CD4-positive, alpha-beta T cell treated with Interleukin-21 for 1 hour (primary cell): Measurements from ENCODE around the gene CBX4.
A peak's percentile ranks its signal among the peaks of the same experiment; 100 is the strongest.

Experiments
- DNase-seq: peaks from one replicate; pipeline ENCODE4 v3.0.0-alpha.2; 2020

CBX4 gene

GRCh38 chr17:79826841-79827578 lies 12.2 kb downstream of the CBX4 start:
- DNase-seq, result no peak

DNA sequence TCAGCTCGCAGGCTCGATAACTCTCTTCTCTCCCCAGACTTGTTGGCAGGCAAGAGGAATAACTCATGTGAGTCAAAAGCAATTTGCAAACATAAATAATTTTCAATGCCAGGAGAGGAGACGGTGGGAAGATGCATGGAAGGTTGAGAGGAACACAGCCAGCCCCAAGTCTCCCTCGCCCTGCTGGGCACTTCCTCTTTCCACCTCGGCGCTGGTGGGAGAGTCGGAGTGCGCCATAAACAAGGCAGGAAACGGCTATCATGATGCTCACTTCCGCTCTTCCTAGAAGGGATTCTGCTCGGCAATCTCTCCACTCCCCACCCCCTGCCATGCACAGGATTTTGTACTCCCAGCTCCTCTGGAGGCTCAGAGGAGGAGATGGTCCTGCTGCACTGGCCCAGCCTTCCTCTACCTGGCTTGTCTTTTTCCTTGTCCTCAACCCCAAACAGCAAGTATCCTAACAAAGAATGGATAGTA lies 13.0 kb downstream of the CBX4 start:
- no peak for DNase-seq

- no peak for DNase-seq
These were observed 13.7 kb downstream of the CBX4 start for GRCh38 chr17:79825580-79825921.

DNA sequence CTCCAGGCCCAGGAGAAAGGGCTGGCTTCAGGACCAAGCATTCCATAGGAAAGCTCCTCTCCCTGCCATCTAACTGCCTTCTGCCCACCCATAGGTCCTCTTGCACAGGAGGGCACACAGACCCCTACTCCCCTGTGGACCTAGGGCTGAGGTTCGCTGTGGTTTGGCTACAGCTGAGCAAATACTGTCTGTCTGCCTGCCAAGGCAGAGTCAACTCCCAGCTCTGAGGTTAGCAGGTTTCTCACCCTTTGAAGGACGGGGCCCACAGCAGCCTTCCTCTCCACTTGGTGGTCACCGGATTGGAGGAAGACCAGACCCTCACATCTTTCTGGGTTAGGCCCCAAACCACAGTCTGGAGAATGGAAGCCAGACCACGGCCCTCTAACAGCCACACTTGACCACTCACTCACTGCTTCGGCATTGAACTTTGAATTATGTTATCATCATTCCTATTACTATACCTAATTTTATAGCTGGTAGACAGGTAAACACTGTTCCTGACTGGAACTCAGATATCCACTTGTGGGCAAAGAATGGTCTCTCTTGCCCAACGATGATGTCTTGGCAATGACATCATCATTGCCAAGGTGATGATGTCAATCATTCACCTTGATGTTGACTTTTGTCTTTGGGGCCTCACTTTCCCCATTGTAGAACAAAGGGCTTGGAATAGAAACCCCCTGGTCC lies 14.2 kb downstream of the CBX4 start:
- no peak for DNase-seq

GRCh38 chr17:79824234-79824633 lies 15.0 kb downstream of the CBX4 start:
- no peak for DNase-seq

DNA sequence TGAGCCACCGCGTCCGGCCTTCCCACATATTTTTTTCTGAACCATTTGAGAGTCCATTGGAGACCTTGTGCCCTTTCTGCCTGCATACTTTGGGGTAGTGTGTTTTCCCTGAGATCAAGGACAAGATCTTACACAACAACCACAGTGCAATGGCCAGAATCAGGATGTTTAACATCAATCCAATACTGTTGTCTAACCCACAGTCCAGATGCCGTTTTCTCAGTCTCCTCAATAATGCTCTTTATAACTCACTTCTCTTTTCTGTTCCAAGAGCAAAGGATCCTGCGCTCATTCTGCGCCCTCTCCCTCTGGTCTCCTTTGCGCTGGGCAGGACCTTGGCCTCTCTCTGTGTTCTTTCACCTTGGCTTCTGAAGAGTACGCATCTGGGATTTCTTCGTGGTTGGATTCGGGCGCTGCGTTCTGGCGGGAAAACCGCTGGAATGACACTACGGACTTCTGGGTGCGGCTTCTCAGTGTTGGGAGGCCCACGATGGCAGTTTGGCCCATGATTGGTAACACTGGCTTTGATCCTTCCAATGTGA lies 16.6 kb downstream of the CBX4 start:
- DNase-seq, result no peak

DNA sequence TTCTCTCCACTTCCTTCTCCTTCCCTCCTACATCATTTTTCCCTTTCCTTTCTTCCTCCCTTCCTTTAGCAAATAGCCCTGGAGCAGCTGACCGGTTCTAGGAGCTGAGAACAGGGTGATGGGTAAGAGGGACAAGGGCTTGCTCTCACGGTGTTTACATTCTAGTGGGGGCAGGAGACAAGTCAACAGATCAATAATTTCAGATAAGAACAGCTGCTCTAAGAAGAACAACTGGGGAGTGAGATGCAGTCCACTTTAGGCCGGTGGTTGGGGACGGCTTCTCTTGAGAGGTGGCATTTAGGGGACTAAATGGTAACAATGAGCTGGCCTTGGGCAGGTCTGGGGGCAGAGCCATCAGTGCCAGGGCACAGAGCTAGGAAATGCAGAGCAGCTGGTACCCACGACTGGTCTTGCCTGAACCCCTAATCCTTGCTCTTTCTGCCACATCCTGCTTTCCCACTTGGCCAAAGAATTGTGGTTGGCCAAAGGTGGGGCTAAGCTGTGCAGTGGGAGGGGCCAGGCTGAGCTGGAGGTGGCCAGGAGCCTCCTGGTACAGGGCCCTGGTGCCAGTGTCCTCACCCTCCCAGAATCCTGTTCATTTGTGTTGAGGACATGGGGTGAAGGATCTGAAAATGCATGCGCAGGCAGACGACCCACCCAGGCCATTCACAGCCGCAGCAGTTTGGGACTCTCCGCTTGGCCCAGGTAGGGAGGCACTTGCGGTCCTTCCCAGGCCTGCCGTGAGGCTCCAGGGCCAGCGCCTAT lies 17.7 kb downstream of the CBX4 start:
- no peak for DNase-seq

- no peak for DNase-seq
These were observed 18.3 kb downstream of the CBX4 start for GRCh38 chr17:79820959-79821330.

DNA sequence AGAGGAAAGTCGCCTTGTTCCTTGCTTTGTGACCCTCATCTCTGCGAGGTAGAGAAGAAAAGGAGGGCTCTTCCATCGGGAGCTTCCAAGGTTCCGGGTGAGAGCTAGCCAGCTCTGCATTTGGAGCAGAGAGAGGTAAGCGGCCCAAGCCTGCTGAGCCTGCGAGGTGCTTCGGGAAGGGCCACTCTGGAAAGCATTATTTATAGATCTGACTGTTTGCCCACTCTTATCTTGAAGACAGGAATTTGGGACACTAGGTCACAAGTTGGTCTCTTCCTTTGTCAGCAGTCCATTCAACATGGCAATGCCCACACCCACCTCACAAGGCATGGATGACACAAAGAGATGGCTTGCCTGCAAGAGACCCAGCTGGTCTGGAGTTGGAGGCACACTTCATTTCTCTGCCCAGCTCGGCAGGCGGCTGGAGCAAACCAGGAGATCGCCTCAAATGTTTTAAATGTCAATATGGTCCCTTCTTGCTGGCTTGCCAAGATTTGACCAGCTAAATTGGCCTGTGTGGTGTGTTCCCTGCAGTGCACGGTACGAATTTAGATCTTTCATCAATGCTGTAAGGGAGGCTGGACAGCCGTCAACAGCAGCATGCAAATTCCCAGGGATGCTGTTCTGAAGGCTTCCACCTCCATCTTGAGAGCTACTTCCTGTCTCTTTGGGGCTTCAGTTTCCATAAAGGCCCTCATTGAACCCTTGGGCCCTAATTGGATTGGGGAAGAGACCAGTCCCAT lies 19.5 kb downstream of the CBX4 start:
- no peak for DNase-seq

GRCh38 chr17:79819085-79819484 lies 20.2 kb downstream of the CBX4 start:
- no peak for DNase-seq

- DNase-seq, result no peak
These were observed 21.0 kb downstream of the CBX4 start for GRCh38 chr17:79818026-79818758.

DNA sequence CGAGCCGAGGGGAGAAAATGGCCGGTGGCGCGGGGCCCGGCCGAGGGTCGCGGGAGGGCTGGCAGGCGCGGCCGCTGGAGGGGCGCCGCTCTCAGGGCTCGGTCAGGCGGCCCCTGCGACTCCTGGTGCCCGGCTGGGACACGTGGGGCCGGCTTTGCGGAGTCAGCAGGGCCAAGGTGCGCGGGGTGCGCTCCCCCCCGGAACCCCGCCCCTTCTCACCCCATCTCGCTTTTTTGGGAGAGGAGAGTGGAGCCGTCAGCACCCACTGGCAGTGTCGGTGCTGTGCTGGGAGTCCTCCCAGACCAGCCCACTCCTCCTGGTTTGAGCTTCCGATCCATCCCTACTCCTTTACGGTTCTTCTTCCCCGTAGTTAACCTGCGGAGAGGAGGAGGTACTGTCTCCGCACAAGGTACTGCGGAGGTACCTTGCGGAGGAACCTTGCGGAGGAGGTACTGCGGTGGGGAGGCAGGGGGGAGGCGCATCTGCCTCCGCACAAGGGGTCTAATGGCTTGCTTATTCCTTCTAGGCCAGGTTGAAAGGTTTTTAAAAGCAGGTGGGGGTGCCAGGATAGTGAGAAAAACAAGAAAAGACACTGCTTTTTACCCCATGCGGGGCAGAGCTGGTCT lies 23.3 kb downstream of the CBX4 start:
- no peak for DNase-seq

GRCh38 chr17:79814974-79815835 lies 24.0 kb downstream of the CBX4 start:
- peak; percentile 9 for DNase-seq

DNA sequence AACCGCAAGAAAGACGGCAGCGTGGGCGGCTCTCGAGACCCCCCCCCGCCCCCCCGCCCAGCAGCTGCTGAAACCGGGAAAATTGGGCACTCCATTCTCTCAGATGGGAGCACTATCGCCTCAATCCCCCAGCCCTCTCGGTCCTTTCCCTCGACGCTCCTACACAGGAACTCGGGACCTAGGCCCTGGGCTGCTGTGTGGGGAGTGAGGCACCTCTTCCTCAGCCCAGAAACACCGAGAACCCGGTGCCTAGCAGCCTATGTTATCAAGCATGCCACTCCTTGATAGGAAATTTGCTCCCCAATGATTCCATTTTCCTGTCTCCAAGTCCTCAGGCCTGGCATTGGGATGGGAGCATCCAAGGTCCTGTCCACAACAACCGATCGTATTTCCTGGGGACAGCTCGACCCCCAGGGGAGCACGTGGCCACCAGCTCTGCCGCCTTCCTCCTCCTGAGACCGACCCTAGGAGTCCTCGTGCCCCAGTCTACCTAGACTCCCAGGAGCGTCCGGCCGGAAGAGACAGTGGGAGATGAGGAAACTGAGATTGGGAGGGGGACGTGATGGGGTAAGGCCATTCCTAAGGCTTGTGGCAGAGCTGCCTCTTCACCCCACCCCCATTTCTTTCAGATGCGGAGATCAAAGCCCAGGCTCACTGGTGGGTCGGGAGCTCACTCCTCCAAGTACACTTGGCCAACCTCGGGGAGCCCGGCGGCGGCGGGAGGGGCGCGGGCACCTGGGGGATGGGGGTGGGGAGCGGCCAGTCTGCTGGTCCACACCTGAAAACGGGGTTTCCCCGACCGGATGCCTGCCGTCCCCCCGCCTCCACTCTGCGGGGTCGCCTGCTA lies 24.9 kb downstream of the CBX4 start:
- DNase-seq, result no peak

GRCh38 chr17:79813297-79814126 lies 25.7 kb downstream of the CBX4 start:
- no peak for DNase-seq

DNA sequence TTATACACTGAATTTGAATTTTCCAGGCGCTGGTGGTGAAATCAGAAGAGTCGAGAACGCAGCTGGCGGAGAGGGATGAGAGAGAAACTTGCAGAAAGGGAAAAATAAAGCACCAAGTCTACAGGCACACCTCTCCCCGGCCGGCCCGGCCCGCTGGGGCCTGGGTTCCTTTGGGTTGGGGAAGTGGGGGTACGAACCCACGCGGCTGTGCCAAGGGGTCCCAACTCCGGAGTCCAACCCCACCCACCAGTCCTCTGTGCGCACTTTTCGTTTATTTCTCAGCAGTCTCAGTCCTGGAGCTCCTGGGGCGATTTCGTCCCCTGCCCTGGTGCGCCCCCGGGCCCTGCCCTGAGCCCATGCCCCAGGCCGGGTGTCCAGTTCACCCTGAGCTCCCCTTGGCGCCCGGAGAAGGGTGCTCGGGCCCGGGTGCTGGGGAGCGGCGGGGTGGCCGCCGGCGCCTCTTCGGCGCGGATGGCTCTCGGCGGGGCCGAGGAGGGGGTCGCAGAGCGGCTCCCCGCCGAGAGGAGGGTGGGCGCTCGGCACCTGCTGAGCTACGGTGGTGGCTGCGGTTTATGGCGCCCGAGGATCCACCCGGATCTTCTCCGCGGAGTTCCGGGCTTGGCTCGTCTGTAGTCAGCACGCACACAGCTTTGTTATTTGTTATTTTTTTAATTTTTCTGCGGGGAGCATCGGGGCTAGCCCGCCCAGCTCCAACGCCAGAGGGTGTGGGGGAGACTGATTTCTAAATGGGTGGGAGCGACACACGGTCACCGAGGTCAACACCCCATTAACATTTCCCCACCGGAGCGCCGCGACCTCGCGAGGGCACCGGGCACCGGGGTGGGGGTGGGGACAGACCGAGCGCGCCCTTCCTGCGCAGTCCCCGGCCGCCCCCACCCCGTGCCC lies 26.6 kb downstream of the CBX4 start:
- no peak for DNase-seq

DNA sequence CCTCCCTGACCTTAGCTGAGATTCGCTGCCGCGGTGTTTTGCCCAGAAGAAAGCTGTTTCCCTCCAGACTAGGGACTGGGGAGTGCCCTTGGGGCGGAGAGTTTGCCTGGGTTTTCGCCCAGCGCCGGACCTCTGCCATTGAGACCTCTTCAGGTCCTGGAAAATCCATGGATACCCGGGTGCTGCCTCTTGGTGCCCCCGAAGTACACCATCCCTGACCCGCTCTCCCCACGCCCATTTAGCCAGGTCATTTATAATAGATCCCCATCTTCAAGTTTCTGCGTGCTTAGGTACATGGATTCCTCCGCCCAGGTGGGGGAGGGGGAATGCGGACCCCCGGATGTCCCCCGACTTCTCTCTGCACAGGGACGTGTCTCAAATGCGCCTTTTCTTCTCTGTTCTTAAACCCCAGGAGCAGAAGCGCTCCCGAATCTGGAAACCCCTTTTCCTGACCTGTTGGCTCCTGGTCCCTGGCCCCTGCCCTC lies 27.3 kb downstream of the CBX4 start:
- no peak for DNase-seq
